ENCODE measurements around the gene RALGPS1. TPM values are rescaled to one million over a fixed set of nuclear protein-coding genes. Genes with fewer than 3 reads are reported as not detected.

The RALGPS1 gene
- total and polyA plus RNA-seq, 2 of the 8 experiments (the other 6 are each of a cell fraction or from before 2014, with no cell fraction given): 20.0 to 23.5 TPM

GRCh38 chr9:127142291-127142690, 227.7 kb downstream of the RALGPS1 start:
- no peak overlapping the region for H2BK120ac ChIP-seq (replicated peaks; ENCODE audit: low read depth, low read length)
- H4K5ac ChIP-seq (ENCODE audit: insufficient read length, low read depth, low read length): no peak overlapping the region
- H4K91ac ChIP-seq (replicated peaks; ENCODE audit: insufficient read length, low read length): no peak overlapping the region
- WGBS, 2 experiments (ENCODE audit: extremely low coverage in 1 of 2, insufficient coverage in 1 of 2, insufficient read length in 1 of 2, insufficient replicate concordance in 2 of 2, low coverage in 1 of 2, low lambda C conversion rate in 2 of 2, missing lambda C conversion rate in 1 of 2): 80% methylated on average over 3 of the region's 3 CpGs; no CpG with 5 or more reads in 1 of the 2 experiments
- H3K14ac ChIP-seq (ENCODE audit: insufficient read length): no peak overlapping the region
- H3K79me2 ChIP-seq (ENCODE audit: control insufficient read depth in 1 of 2, insufficient read depth in 2 of 2, low read length in 2 of 2): no peaks in the 10 kb centered on the region
- DNase-seq (ENCODE audit: low read depth in 1 of 2, low spot score in 2 of 2) (peak in 1 of 2 experiments; percentile 43), FAIRE-seq (no peak)
- H2BK15ac ChIP-seq (ENCODE audit: low read length): 0 out of 2 replicates have a peak overlapping the region, but pooled peaks have one; percentile 65
- no peak overlapping the region; the same call in 1 of the 2 replicates for H3K18ac ChIP-seq (ENCODE audit: extremely low read depth, low read length)
- H4K8ac ChIP-seq (ENCODE audit: extremely low read depth, insufficient read depth, low read length): no peak overlapping the region
- no peak overlapping the region for H3K9ac ChIP-seq (replicated peaks in 1 of 4; ENCODE audit: extremely low read depth in 1 of 4, low read depth in 3 of 4, low read length in 3 of 4)
- no peaks in the 10 kb centered on the region for H3K27me3 ChIP-seq (replicated peaks in 1 of 4; ENCODE audit: control insufficient read depth in 3 of 4, extremely low read depth in 1 of 4, insufficient read depth in 3 of 4, low read length in 3 of 4)
- H3K4me2 ChIP-seq (ENCODE audit: insufficient read depth in 1 of 2, low read depth in 2 of 2, low read length in 2 of 2): peak overlapping the region; percentile 29 to 40; a peak in 3 of 4 replicates
- H2AFZ ChIP-seq (ENCODE audit: low read length): no peak overlapping the region
- peaks cover 0 to 8% (median 6%) of the 10 kb centered on the region in 4 experiments; a peak in 5 of 7 replicates for H3K4me1 ChIP-seq (replicated peaks in 1 of 4; ENCODE audit: control insufficient read depth in 3 of 4, insufficient read depth in 4 of 4, low read length in 3 of 4)
- ChIA-PET CTCF (ENCODE audit: partially characterized antibody) (interaction anchor here (1.2 to 1.3 kb wide), 2 partner anchors 177 to 228 kb away, joined by 3 to 4 read pairs; partner anchors contain the start of gene RALGPS1), POLR2A (ENCODE audit: partially characterized antibody) (no interaction called here)
- H3K4me3 ChIP-seq (ENCODE audit: extremely low read depth in 1 of 4, insufficient read depth in 2 of 4, low read depth in 3 of 4, low read length in 4 of 4): no peak overlapping the region
- H3K56ac ChIP-seq (replicated peaks; ENCODE audit: insufficient read length, low read depth, low read length): no peak overlapping the region
- H2BK20ac ChIP-seq (ENCODE audit: low read length): no peak overlapping the region
- H3K9me3 ChIP-seq (ENCODE audit: insufficient read depth in 2 of 2, low read depth in 1 of 2, low read length in 1 of 2): no peaks in the 10 kb centered on the region
- H3K36me3 ChIP-seq (ENCODE audit: control insufficient read depth in 2 of 4, insufficient read depth in 4 of 4, low read length in 3 of 4): no peaks in the 10 kb centered on the region
- no peak overlapping the region; the same call in 1 of the 2 replicates for H2AK5ac ChIP-seq (ENCODE audit: low read depth, low read length)
- H3K4ac ChIP-seq (replicated peaks; ENCODE audit: insufficient read length, low read depth, low read length): no peak overlapping the region
- no peaks in the 10 kb centered on the region for H4K20me1 ChIP-seq (replicated peaks in 1 of 2; ENCODE audit: control insufficient read depth in 1 of 2, insufficient read depth in 2 of 2, low read length in 2 of 2)
- no peaks in the 10 kb centered on the region for H3K23me2 ChIP-seq (ENCODE audit: low read depth, low read length)
- H2BK5ac ChIP-seq (ENCODE audit: low read depth, low read length): no peak overlapping the region
- H2BK12ac ChIP-seq (ENCODE audit: low read depth, low read length): no peak overlapping the region
- H3K27ac ChIP-seq (ENCODE audit: low read depth, low read length): no peak overlapping the region
- H3K79me1 ChIP-seq (ENCODE audit: low read depth, low read length): no peaks in the 10 kb centered on the region
- H3K23ac ChIP-seq (ENCODE audit: insufficient read length): no peak overlapping the region
- TF ChIP-seq BCL11A (IDR thresholded peaks at IDR 0.05; ENCODE audit: low read depth in 2 of 2, low read length in 2 of 2) (no peak), HDAC2 (IDR thresholded peaks at IDR 0.05; ENCODE audit: borderline replicate concordance in 1 of 2, low read depth in 2 of 2, low read length in 2 of 2) (no peak), SUZ12 (IDR thresholded peaks at IDR 0.05; ENCODE audit: low read length) (no peak)

All from H1 (cell line).